CD1c-positive myeloid dendritic cell (primary cell): ENCODE results near the gene OSMR.
"Not testable (repeated sequence)": the region's sequence is repeated elsewhere in the genome, so short reads cannot be mapped to it uniquely, and the experiment has no call there.

Source experiments
- DNase-seq: peaks from one replicate; pipeline ENCODE4 v3.0.0-alpha.2; 2016; ENCODE audit errors: extremely low spot score

OSMR gene

GRCh38 chr5:38831117-38831516 lies 14.7 kb upstream of the OSMR start:
- DNase-seq, result no peak

DNA sequence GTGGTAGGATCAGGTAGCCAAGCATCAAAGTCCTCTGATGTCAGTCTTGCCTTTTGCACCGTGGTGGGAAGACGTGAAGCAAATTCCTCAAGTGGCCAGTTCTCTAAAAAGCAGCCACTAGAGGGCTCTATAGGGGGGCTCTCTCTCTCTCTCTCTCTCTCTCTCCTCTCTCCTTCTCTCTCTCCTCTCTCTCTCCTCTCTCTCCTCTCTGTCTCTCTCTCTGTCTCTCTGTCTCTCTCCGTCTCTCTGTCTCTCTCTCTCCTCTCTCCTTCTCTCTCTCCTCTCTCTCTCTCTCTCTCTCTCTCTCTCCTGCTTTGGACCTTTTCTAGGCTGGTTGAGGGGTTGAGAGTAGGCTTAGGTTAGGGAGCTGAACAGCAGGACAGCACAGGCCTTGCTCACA lies 13.9 kb upstream of the OSMR start:
- peak; percentile 8 for DNase-seq

GRCh38 chr5:38832810-38833209 lies 13.0 kb upstream of the OSMR start:
- no peak for DNase-seq

- DNase-seq, result no peak
Observed at GRCh38 chr5:38835887-38836286, 9.9 kb upstream of the OSMR start.

DNA sequence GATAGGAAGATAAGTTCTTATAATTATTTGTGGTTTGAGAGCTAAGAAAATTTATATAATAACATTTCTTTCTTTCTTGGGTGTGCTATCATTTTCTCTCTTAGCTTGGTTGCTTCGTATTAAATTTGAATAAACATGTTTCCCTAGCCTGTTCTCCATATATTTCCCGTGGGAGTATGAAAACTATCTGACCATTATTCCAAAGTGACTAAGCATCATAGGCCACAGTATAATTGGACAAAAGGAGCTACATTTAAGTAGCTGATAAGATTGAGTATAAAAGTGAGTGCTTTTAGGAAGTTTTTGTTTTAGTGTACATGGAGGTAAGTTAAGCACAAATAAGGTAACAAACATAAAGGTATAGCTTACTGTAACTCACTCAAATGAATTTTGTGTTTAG lies 8.4 kb upstream of the OSMR start:
- no peak for DNase-seq

GRCh38 chr5:38837932-38838331 lies 7.9 kb upstream of the OSMR start:
- DNase-seq, result no peak

GRCh38 chr5:38843665-38844064 lies 2.1 kb upstream of the OSMR start:
- DNase-seq, result no peak

DNA sequence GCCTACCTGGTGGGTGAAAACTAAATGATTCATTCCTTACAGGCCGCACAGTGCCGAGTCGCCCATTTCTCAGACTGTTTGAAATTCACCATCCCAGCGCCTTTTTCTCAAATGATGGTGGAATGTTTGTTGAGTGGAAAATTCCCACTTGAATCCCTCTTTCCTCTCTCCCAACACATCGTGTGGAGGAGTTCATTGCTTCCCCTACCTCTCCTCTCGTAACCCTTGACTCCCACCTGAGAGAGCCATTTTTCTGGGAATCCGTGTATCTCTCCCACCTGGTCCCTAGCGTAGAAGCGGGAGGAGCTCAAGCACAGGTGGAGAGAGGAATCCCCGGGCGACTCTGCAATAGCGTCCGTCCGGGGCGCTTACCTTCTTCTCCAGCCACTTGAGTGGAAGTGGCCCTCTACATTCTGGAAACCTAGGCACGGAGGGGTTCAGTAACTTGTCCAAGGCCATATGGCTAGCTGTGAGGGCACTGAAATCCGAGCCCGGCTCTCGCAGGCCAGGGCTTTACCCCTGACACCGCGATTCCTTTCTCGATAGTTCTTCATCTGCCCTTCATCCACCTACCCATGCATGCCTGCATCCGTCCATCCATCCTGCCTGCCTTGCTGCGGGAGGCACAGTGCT lies 683 bp downstream of the OSMR start:
- DNase-seq, result no peak

DNA sequence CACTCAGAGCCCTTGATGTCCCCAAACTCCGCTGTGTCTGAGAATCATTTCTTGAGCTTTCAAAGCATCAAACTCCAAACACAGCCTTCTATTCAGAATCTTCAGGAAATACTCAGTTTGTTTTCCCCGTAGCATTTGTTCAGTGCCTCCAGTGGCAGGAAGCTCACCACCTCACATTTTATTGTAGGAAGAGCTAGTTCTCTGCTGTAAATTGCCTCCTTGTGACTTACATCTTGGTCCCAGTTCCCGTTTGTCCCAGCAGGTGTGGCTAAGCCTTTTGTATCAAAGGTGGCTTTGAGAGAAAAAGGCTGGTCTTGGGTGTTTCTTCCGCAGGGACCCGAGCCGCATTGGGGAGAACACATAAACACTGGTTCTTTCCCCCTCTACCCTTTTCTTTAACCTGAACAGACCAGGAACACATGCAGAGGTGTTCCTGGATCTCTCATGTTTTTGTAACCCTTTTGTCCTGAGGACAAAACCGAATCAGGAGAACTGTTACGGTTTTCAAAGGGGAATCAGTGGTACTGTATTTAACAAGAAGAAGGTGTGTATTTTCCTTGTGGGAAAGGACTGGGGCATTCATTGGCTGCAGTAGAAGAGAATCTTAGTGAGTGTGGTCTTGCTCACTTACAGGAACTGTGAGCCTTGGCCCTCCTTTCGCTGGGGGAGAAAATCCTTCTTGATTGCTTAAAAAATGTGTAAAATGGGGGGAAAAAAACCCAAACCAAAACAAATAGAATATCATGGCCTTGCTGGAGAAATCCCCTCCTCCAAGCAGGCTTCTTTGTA lies 1.9 kb downstream of the OSMR start:
- DNase-seq, result no peak

DNA sequence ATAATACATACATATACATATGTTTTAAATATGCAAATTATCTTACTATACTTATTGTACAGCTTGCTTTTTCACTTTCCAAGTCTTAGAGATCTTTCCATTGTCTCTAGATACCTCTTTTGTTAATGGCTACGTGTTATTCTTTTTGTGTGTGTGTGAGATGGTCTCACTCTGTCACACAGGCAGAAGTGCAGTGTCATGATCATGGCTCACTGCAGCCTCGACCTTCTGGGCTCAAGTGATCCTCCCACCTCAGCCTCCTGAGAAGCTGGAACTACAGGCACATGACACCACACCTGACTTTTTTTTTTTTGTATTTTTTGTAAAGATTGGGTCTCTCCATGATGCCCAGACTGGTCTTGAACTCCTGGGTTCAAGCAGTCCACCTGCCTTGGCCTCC lies 2.8 kb downstream of the OSMR start:
- no peak for DNase-seq

- DNase-seq, result not testable (repeated sequence)
Observed at GRCh38 chr5:38851640-38852039, 5.8 kb downstream of the OSMR start.

DNA sequence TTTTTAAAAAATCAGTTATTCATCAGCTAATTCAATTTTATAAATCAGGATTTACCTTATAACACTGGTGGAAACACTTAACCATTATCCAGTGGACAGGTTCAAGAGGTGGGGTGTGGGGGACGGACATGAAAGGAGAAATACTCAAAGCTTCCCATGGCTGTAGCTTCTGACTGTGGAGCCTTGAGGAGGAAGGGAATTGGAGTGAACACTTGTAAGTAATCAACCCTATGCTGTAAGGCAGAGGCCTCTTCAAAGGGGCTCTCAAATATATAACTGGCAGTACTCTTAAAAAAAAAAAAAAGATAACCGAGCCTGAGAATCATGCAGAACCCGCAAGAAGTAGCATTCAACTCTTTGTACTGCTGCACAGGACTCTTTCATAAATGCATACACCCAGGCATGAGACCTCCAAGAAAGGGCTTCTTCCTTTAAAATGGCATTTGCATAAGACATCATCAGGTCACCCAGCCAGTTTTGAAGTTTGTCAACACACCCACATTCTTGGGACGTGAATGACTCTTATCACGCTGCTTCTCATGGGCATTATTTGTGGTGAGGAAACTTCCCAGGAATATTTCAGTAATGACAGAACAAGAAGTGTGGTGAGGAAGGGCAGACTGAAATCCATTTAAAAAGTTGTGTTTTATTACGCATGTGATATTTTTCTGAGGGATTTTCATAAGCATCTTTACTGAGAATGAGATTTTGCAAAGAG lies 8.1 kb downstream of the OSMR start:
- no peak for DNase-seq

GRCh38 chr5:38854907-38855306 lies 9.1 kb downstream of the OSMR start:
- DNase-seq, result no peak

- DNase-seq, result no peak
Observed at GRCh38 chr5:38856660-38857059, 10.8 kb downstream of the OSMR start.

GRCh38 chr5:38858839-38859238 lies 13.0 kb downstream of the OSMR start:
- DNase-seq, result no peak

DNA sequence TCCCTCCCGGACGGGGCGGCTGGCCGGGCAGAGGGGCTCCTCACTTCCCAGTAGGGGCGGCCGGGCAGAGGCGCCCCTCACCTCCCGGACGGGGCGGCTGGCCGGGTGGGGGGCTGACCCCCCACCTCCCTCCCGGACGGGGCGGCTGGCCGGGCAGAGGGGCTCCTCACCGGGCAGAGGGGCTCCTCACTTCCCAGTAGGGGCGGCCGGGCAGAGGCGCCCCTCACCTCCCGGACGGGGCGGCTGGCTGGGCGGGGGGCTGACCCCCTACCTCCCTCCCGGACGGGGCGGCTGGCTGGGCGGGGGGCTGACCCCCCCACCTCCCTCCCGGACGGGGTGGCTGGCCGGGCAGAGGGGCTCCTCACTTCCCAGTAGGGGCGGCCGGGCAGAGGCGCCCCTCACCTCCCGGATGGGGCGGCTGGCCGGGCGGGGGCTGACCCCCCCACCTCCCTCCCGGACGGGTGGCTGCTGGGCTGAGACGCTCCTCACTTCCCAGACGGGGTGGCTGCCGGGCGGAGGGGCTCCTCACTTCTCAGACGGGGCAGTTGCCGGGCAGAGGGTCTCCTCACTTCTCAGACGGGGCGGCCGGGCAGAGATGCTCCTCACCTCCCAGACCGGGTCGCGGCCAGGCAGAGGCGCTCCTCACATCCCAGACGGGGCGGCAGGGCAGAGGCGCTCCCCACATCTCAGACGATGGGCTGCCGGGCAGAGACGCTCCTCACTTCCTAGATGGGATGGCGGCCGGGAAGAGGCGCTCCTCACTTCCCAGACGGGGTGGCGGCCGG lies 16.4 kb downstream of the OSMR start:
- not testable (repeated sequence) for DNase-seq

- DNase-seq, result no peak
Observed at GRCh38 chr5:38866362-38867031, 20.7 kb downstream of the OSMR start.

- no peak for DNase-seq
Observed at GRCh38 chr5:38867032-38867398, 21.2 kb downstream of the OSMR start.

GRCh38 chr5:38867416-38867815 lies 21.6 kb downstream of the OSMR start:
- no peak for DNase-seq

GRCh38 chr5:38870595-38870994 lies 24.8 kb downstream of the OSMR start:
- DNase-seq, result no peak

DNA sequence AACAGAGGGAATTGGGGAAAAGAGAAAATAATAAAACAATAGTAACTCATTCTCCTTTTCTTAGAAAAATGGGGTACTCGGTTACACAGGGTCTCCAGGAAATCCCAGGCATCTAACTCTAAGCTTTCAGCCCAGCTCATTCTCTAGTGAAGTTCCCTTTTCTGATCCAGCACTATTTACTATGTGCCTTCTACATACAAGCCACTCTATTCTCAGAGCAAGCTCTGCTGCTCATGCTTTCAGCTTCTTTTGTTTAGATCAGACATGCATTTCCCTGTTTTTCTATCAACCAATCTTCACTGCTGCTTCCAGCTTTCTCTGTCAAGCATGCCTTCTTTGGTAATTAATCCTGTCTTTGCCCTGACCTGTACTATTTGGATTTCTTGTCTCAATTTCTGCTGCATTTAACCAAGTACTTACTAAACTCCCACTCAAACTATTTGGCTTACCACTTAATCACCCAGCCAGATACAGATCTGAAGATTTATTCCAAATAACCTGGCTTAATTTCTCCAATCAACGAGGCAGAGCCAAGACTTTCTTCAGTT lies 25.3 kb downstream of the OSMR start:
- DNase-seq, result no peak
